Liver (tissue), 3 donors: ENCODE measurements around the gene PRTFDC1.
"Not testable (repeated sequence)": the region's sequence is repeated elsewhere in the genome, so short reads cannot be mapped to it uniquely, and the experiment has no call there.

Source experiments
- CTCF ChIP-seq: fragments of 150-350 bp; IDR thresholded peaks from 2 replicates; pipeline ENCODE4 v1.5.1; 2017; ENCODE audit warnings: improper control_type of control experiment, low read depth, low read length; ENCODE audit not compliant: missing input control
- GABPA ChIP-seq, 2 donors: IDR thresholded peaks in 1 of 2; conservative IDR thresholded peaks in 1 of 2; 2 replicates each; pipeline ENCODE4 v1.6.1; 2016; ENCODE audit warnings: antibody characterized with exemption in 2 of 2, mild to moderate bottlenecking in 1 of 2, moderate library complexity in 1 of 2
- REST ChIP-seq: IDR thresholded peaks from 2 replicates; pipeline ENCODE4 v1.6.1; 2016; ENCODE audit warnings: antibody characterized with exemption, mild to moderate bottlenecking
- donor health status: healthy.
- donor health status: healthy.

- not testable (repeated sequence) for TF ChIP-seq CTCF; GABPA (IDR thresholded peaks at IDR 0.05 in 1 of 2, conservative IDR thresholded peaks at IDR 0.05 in 1 of 2); REST
Observed at GRCh38 chr10:24922222-24922868, 30.1 kb downstream of the PRTFDC1 start.
